Endothelial cell of umbilical vein (primary cell): ENCODE data around the gene GCDH.

Experiments
- EZH2 ChIP-seq: IDR thresholded peaks from 2 replicates; pipeline ENCODE4 v1.6.1; 2012; ENCODE audit warnings: borderline replicate concordance, low read depth, mild to moderate bottlenecking, moderate library complexity, low read length, inconsistent platforms; ENCODE audit not compliant: severe bottlenecking
- FOS ChIP-seq: IDR thresholded peaks from 2 replicates; pipeline ENCODE4 v1.6.1; 2011; ENCODE audit warnings: mild to moderate bottlenecking, low read length, moderate library complexity, borderline replicate concordance; ENCODE audit not compliant: insufficient read depth
- JUN ChIP-seq: IDR thresholded peaks from 2 replicates; pipeline ENCODE4 v1.6.1; 2011; ENCODE audit warnings: borderline replicate concordance, low read depth; ENCODE audit not compliant: insufficient read length, insufficient read depth
- MYC ChIP-seq: IDR thresholded peaks from one replicate; pipeline ENCODE4 v1.6.1; 2011; ENCODE audit warnings: mild to moderate bottlenecking, low read depth, low read length
- POLR2A ChIP-seq: IDR thresholded peaks from 2 replicates; pipeline ENCODE4 v1.6.1; 2012; ENCODE audit warnings: low read depth, mild to moderate bottlenecking, control low read depth, low read length
- POLR2AphosphoS5 ChIP-seq: IDR thresholded peaks from 2 replicates; pipeline ENCODE4 v1.6.1; 2012; ENCODE audit warnings: low read depth, mild to moderate bottlenecking, control low read depth, low read length, moderate library complexity; ENCODE audit not compliant: insufficient read depth
- TF ChIP-seq, protein P1 (sequence below), 2 donors: IDR thresholded peaks; 1 replicate in 1 of 2; 2 replicates in 1 of 2; pipeline ENCODE4 v1.5.1; 2011; ENCODE audit warnings: low read length in 2 of 2, mild to moderate bottlenecking in 2 of 2, moderate library complexity in 2 of 2, control low read depth in 1 of 2, inconsistent platforms in 1 of 2, low read depth in 1 of 2; ENCODE audit not compliant: insufficient read depth in 1 of 2; ENCODE audit errors: extremely low read depth in 1 of 2
- TF ChIP-seq, protein P2 (sequence below): IDR thresholded peaks from 2 replicates; pipeline ENCODE4 v1.6.1; 2011; ENCODE audit not compliant: insufficient read depth, insufficient read length

DNA sequence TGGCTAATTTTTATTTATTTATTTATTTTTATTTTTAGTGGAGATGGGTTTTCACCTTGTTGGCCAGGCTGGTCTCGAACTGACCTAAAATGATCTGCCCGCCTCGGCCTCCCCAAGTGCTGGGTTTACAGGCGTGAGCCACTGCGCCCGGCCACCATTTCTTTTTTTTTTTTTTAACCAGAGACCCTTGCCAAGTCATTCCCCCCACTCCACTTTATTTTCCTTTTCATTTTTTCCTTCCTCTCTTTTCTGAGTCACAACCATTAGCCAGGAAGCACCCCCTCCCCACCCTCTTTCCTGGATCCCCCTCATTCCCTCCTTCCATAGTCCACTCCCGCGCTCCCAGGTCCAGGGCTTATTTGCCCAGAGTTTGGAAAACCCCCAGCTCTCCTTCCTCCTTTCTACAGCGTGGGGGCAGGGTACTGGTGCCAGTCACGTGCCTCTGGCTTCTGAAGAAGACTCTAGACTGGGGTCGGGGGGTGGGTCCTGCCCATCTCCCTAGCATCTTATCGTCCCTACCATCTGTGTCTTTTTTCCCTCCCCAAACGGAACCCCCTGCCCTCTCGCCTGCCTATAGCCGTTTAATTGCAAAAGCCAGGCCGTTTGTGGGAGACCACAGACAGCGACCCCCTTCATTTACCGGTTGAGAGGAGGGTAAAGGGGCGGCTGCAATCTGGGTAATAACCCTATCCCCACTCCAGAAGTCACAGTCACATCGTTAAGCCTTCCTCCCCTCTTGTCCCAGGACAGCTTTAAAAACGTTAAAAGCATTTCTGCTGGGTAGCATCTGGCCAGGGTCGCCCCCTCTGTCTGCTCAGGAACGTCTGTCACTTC lies 46.4 kb downstream of the GCDH start:
- TF ChIP-seq POLR2A (no peak), JUN (no peak), EZH2 (no peak), MYC (no peak), POLR2AphosphoS5 (no peak), FOS (no peak)
- TF ChIP-seq, protein P1, sequence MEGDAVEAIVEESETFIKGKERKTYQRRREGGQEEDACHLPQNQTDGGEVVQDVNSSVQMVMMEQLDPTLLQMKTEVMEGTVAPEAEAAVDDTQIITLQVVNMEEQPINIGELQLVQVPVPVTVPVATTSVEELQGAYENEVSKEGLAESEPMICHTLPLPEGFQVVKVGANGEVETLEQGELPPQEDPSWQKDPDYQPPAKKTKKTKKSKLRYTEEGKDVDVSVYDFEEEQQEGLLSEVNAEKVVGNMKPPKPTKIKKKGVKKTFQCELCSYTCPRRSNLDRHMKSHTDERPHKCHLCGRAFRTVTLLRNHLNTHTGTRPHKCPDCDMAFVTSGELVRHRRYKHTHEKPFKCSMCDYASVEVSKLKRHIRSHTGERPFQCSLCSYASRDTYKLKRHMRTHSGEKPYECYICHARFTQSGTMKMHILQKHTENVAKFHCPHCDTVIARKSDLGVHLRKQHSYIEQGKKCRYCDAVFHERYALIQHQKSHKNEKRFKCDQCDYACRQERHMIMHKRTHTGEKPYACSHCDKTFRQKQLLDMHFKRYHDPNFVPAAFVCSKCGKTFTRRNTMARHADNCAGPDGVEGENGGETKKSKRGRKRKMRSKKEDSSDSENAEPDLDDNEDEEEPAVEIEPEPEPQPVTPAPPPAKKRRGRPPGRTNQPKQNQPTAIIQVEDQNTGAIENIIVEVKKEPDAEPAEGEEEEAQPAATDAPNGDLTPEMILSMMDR (IDR thresholded peaks at IDR 0.05; ENCODE audit: extremely low read depth in 1 of 2, insufficient read depth in 1 of 2, low read depth in 1 of 2, low read length in 2 of 2) = no peak
- TF ChIP-seq, protein P2, sequence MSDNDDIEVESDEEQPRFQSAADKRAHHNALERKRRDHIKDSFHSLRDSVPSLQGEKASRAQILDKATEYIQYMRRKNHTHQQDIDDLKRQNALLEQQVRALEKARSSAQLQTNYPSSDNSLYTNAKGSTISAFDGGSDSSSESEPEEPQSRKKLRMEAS = peak; percentile 30
